GM20431 (cell line): ENCODE data around the gene NME8.
"Not testable (repeated sequence)": the region's sequence is repeated elsewhere in the genome, so short reads cannot be mapped to it uniquely, and the experiment has no call there.

Source experiments
- in situ Hi-C: fragments of 300-500 bp; cut with MseI, MboI; formaldehyde crosslinking; loops from one replicate; pipeline ENCODE4 v1.15.0; 2020; ENCODE audit warnings: low sequenced_read_pairs; ENCODE audit not compliant: unreplicated experiment

Gene NME8

GRCh38 chr7:37848297-37848696 lies at the start of gene NME8:
Gene NME8, plus strand, starts transcription at chr7:37848597. Its CDS starts 1,670 bp downstream, at chr7:37850267.
- in situ Hi-C loops, result loop anchor here (25.0 kb wide), 2 partner anchors 211 to 336 kb away; no protein-coding TSS in a partner anchor

- in situ Hi-C loops, result no loop called here
Observed at GRCh38 chr7:37806152-37806551, 42.2 kb upstream of the NME8 start.

- in situ Hi-C loops, result not testable (repeated sequence)
Observed at GRCh38 chr7:37812161-37812580, 36.2 kb upstream of the NME8 start.

DNA sequence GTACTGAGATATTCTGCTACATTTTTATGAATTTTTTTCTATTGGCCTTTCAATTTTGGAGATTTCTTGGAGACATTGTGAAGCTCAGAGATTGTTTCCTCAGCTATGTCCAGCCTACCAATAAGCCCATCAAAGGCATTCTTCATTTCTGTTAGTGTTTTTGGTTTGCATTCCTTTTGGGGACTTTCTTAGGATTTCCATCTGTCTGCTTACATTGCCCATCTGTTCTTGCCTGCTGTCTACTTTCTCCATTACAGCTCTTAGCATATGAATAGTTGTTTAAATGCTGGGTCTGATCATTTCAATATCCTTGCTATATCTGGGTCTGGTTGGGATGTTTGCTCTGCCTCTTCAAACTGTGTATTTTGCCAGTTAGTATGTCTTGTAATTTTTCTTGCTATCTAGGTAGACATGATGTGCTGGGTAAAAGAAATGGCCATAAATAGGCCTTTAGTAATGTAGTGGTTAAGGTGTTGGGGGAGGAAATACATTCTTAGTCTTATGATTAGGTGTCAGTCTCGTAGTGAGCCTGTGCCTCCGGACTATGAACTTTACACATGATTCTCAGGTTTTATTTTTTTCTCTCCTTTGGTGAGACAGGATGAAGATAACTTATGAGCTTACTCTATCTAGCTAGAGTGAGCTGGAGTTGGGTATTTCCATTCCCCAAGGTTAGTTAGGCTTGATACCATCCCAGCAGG lies 32.6 kb upstream of the NME8 start:
- in situ Hi-C loops, result no loop called here

- in situ Hi-C loops, result no loop called here
Observed at GRCh38 chr7:37816922-37817590, 31.3 kb upstream of the NME8 start.

- in situ Hi-C loops, result no loop called here
Observed at GRCh38 chr7:37817591-37817960, 30.8 kb upstream of the NME8 start.

DNA sequence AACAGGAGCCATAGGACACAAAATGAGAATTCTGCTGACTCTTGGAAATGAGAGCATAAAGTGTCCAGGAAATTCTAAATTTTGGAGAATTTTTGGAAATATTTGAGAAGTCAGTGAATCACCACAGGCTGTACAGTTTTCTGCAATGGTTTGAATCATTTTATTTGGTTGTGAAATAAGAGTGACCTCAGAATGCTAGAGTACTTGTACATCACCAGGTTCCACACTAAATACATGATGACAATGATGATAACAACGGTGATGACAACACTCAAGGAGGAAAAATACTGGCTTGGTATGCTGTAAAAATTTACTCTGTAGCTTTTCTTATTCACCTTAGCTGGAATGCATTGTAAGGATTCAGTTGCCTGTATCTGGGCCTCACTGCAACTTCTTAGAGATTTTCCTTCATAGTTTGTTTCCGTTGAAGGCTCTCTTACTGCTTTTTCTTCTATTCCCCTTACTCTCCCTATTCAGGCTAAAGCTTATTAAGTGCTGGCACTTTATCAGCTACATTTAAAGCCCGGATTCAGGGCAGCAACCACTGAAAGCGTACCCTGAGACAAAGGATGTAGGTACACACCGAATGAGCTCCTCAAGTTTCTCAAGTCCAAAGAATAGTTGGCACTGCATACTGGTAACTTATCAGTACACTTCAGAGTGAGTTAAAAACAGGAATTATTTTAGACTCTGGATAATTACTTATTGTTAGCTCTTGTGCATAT lies 30.2 kb upstream of the NME8 start:
- in situ Hi-C loops, result no loop called here

DNA sequence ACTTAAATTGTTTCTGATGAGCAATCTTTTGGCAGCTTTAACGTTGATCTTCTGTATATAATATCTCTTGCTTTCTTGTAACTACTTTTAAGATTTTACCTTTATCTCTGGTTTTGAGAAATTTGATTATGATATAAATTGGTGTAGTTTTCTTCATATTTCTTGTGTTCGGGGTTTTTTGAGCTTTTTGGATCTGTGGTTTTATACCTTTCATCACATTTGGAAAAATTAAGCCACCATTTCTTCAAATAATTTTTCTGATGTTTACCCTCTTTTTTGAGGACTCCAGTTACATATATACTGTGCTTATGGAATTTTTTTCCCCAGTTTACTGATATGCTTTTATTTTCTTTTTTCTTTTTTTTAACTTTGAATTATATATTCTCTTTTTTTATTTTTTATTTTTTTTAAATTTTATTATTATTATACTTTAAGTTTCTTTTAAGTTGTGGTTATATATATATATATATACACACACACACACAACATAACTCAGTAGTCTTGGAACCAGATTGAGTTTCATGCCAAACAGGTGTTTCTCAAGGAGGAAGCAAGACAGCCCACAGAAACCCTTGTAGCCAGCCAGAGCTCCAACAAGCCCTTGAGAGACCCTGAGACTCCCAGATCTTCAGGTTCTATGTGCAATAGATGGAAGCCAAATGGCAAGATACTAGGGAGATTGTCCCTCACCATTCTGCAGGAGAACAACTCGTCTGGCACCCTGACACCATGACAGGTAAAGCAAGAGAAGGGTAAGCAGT lies 27.5 kb upstream of the NME8 start:
- in situ Hi-C loops, result no loop called here

DNA sequence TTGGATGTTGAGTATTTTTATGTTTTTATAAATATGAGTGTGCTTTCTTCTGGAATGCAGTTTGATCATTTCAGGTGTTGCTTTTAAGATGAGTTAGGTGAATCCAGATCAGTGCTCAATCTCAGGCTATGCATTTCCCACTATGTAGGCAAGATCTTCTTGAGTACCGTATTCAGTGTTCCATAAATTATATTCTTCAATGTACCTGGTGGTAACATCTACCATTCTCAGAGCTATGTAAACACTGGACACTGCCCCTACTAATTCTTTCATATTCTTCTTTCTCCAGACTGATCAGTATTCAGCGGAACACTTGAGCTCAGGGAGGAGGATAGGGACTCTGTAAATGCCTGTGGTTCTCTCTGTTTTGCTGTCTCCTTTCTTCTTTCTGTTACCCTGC lies 25.5 kb upstream of the NME8 start:
- in situ Hi-C loops, result no loop called here

- in situ Hi-C loops, result no loop called here
Observed at GRCh38 chr7:37823557-37823956, 24.8 kb upstream of the NME8 start.

DNA sequence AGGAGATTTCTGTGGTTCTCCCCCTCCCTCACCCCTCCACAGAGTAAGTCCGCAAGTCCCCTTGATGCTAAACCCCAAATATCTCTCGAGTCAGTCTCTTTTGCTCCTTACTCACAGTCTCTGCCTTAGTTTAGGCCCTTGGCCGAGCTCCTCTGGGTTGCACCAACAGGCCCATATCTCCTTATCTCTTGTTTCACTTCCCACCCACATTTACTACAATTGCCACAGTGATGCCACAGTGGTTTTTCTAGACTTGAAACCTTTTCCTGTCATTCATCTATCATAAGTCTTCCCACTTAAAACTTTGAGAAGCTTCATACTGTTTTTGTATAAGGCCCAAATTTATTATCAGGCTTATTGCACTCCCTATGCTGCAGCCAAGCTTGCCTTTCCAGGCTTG lies 23.4 kb upstream of the NME8 start:
- in situ Hi-C loops, result loop anchor here (25.0 kb wide), 2 partner anchors 188 to 313 kb away; no protein-coding TSS in a partner anchor

- in situ Hi-C loops, result loop anchor here (25.0 kb wide), 2 partner anchors 190 to 315 kb away; no protein-coding TSS in a partner anchor
Observed at GRCh38 chr7:37826825-37827224, 21.6 kb upstream of the NME8 start.

- in situ Hi-C loops, result loop anchor here (25.0 kb wide), 2 partner anchors 194 to 319 kb away; no protein-coding TSS in a partner anchor
Observed at GRCh38 chr7:37831244-37831643, 17.2 kb upstream of the NME8 start.

GRCh38 chr7:37832194-37832593 lies 16.2 kb upstream of the NME8 start:
- in situ Hi-C loops, result loop anchor here (25.0 kb wide), 2 partner anchors 195 to 320 kb away; no protein-coding TSS in a partner anchor

DNA sequence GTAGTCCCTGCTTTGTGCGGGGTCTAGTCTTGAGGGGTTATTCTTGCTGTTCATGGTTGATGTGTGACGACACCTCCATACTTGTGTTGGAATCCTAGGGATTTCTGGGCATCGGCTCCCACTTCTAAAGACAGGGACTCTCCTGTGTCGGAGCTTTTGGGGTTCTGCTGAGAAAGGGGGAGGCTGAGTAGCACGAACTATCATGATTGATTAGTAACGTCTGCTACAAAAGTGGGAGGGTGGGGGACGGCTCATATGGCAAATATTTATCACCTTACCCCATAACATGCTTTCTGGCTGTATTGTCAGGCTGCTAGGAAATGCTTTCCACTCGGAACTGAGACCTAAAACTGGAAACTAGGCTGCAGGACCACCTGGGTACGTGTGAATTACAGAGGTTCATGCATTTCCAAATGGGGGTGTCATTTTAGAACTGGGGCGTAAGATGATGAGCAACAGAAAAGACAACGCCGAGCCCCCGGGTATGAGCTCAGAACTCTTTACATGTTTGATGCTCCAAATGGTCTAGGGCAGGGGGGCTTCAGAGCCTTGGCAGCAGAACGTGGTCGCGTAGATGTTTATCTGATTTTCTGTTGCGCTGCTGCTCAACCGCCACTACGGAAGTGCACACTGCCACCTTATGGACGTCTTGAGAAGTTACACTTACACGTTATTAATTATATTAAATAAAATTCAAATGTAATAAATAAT lies 15.1 kb upstream of the NME8 start:
- in situ Hi-C loops, result loop anchor here (25.0 kb wide), 2 partner anchors 196 to 321 kb away; no protein-coding TSS in a partner anchor

DNA sequence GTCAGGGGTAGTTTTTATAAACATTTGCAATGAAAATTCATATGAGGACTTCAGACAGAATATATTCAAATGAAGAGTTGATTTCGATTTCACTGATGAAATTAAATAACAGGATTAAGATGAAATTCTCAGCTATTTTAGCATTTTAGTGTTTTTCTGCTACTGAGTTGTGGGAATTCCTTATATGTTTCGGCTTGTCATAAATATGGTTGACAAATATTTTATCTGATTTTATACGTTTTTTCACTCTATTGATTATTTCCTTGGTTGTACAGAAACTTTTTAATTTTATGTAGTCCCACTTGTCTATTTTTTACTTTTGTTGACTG lies 14.6 kb upstream of the NME8 start:
- in situ Hi-C loops, result loop anchor here (25.0 kb wide), 2 partner anchors 196 to 321 kb away; no protein-coding TSS in a partner anchor

DNA sequence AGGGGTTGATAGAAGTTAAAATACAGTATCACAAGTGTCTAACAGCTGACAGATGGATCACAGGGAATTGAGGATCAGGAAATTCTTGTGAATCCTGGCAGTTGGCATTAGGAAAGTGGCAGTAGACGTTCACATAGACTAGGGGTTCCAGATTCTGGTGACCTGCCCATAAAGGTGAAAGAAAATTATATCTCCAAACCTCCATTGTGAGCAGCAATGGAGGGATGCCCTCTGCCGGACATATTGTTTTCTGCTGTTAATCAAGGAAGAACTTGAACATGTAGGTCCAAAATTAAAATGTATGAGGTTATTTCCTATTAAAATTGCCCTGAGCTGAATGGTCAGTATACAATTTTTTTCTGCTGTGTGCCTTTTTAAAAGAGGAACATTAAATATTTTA lies 5.1 kb downstream of the NME8 start:
- in situ Hi-C loops, result no loop called here

GRCh38 chr7:37882086-37882485 lies 33.7 kb downstream of the NME8 start:
- in situ Hi-C loops, result no loop called here

- in situ Hi-C loops, result no loop called here
Observed at GRCh38 chr7:37893359-37893758, 45.0 kb downstream of the NME8 start.
